ENCODE data around the gene AFAP1. TPM values are rescaled to one million over a fixed set of nuclear protein-coding genes. Genes with fewer than 3 reads are reported as not detected.

Gene AFAP1
- total and polyA plus RNA-seq, 5 donors from 2014 or later, result 1.8 to 5.0 (median 2.2) TPM

GRCh38 chr4:7868892-7869471 lies 70.7 kb downstream of the AFAP1 start:
- Mint-ChIP-seq H3K9me3 (peaks cover 3 to 6% (median 4%) of the 10 kb centered on the region in 7 donors), H3K27me3 (peaks cover 3% of the 10 kb centered on the region), H3K4me1 (peaks cover 15 to 38% (median 29%) of the 10 kb centered on the region in 4 donors), H3K36me3 (peaks cover 12% of the 10 kb centered on the region), H3K4me3 (peak overlapping the region in 3 of 4 donors; percentile 10 to 58 (median 23)), H3K27ac (peak overlapping the region; percentile 26 to 85 (median 53))
- H3K9me3 ChIP-seq (ENCODE audit: control insufficient read depth in 2 of 2, low read length in 2 of 2), result no peaks in the 10 kb centered on the region
- no peaks in the 10 kb centered on the region for H3K27me3 ChIP-seq (ENCODE audit: control insufficient read depth, insufficient read depth, low read length)
- DNase-seq (peak in 2 of 3 donors; percentile 28 to 29), ATAC-seq (ENCODE audit: low read depth in 2 of 2) (no peak)
- no peak overlapping the region for H3K4me3 ChIP-seq (ENCODE audit: low read depth, low read length)
- H3K4me1 ChIP-seq (ENCODE audit: control insufficient read depth, insufficient read depth, low read length, poor library complexity, severe bottlenecking), result peaks cover 9% of the 10 kb centered on the region
- no peaks in the 10 kb centered on the region for H3K36me3 ChIP-seq (ENCODE audit: control insufficient read depth, insufficient read depth, low read length)
- peak overlapping the region; percentile 51 for H3K27ac ChIP-seq (ENCODE audit: insufficient read depth, low read length, poor library complexity, severe bottlenecking)

DNA sequence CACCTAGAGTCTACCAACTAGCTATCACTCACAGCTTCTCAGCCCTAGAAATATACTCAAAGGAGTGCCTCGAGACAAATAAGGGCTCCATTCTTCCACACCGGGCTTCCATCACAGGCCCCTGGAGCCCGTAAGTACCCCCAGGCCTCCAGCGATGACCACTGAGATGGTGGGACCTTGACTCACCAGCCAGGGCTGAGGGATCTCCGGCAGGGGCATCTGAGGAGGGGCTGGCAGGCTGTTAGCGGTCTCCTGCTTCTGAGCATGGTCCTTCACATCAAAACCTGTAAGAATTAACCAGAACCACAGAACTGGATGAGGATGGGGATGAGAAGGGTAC lies 71.3 kb downstream of the AFAP1 start:
- H3K36me3 Mint-ChIP-seq, result peaks cover 18% of the 10 kb centered on the region
- peaks cover 9% of the 10 kb centered on the region for H3K4me1 ChIP-seq (ENCODE audit: control insufficient read depth, insufficient read depth, low read length, poor library complexity, severe bottlenecking)
- H3K27me3 Mint-ChIP-seq, result peaks cover 6% of the 10 kb centered on the region
- no peak for DNase-seq
- peak overlapping the region in 2 of 4 donors; percentile 10 to 23 for H3K4me3 Mint-ChIP-seq
- peak overlapping the region in 2 of 3 donors; percentile 53 to 85 for H3K27ac Mint-ChIP-seq
- H3K4me3 ChIP-seq (ENCODE audit: low read depth, low read length), result no peak overlapping the region
- H3K9me3 ChIP-seq (ENCODE audit: control insufficient read depth in 2 of 2, low read length in 2 of 2), result no peaks in the 10 kb centered on the region
- H3K36me3 ChIP-seq (ENCODE audit: control insufficient read depth, insufficient read depth, low read length), result no peaks in the 10 kb centered on the region
- peak overlapping the region; percentile 51 for H3K27ac ChIP-seq (ENCODE audit: insufficient read depth, low read length, poor library complexity, severe bottlenecking)
- no peaks in the 10 kb centered on the region for H3K27me3 ChIP-seq (ENCODE audit: control insufficient read depth, insufficient read depth, low read length)
- H3K9me3 Mint-ChIP-seq, result peaks cover 3 to 8% (median 5%) of the 10 kb centered on the region in 7 donors
- H3K4me1 Mint-ChIP-seq, result peaks cover 14 to 44% (median 28%) of the 10 kb centered on the region in 4 donors
- no peak for ATAC-seq (ENCODE audit: low read depth in 2 of 2)

GRCh38 chr4:7867701-7868435 lies 71.8 kb downstream of the AFAP1 start:
- H3K27me3 ChIP-seq (ENCODE audit: control insufficient read depth, insufficient read depth, low read length), result no peaks in the 10 kb centered on the region
- Mint-ChIP-seq H3K27ac (peak overlapping the region in 1 of 3 donors; percentile 84), H3K9me3 (peaks cover 3 to 8% (median 5%) of the 10 kb centered on the region in 7 donors), H3K4me3 (peak overlapping the region in 1 of 4 donors; percentile 39), H3K36me3 (peaks cover 20% of the 10 kb centered on the region), H3K4me1 (peaks cover 13 to 44% (median 29%) of the 10 kb centered on the region in 4 donors), H3K27me3 (peaks cover 6% of the 10 kb centered on the region)
- no peaks in the 10 kb centered on the region for H3K36me3 ChIP-seq (ENCODE audit: control insufficient read depth, insufficient read depth, low read length)
- no peak for ATAC-seq (ENCODE audit: low read depth in 2 of 2)
- no peak for DNase-seq
- H3K27ac ChIP-seq (ENCODE audit: insufficient read depth, low read length, poor library complexity, severe bottlenecking), result peak overlapping the region; percentile 6
- H3K4me1 ChIP-seq (ENCODE audit: control insufficient read depth, insufficient read depth, low read length, poor library complexity, severe bottlenecking), result peaks cover 9% of the 10 kb centered on the region
- no peak overlapping the region for H3K4me3 ChIP-seq (ENCODE audit: low read depth, low read length)
- no peaks in the 10 kb centered on the region for H3K9me3 ChIP-seq (ENCODE audit: control insufficient read depth in 2 of 2, low read length in 2 of 2)

- H3K4me3 Mint-ChIP-seq, result peak overlapping the region in 1 of 4 donors; percentile 39
- no peak overlapping the region for H3K27ac Mint-ChIP-seq
- H3K27me3 ChIP-seq (ENCODE audit: control insufficient read depth, insufficient read depth, low read length), result no peaks in the 10 kb centered on the region
- no peaks in the 10 kb centered on the region for H3K9me3 ChIP-seq (ENCODE audit: control insufficient read depth in 2 of 2, low read length in 2 of 2)
- H3K9me3 Mint-ChIP-seq, result peaks cover 3 to 8% (median 5%) of the 10 kb centered on the region in 7 donors
- no peak overlapping the region for H3K4me3 ChIP-seq (ENCODE audit: low read depth, low read length)
- H3K27me3 Mint-ChIP-seq, result peaks cover 6% of the 10 kb centered on the region
- no peak for ATAC-seq (ENCODE audit: low read depth in 2 of 2)
- no peaks in the 10 kb centered on the region for H3K36me3 ChIP-seq (ENCODE audit: control insufficient read depth, insufficient read depth, low read length)
- peaks cover 20% of the 10 kb centered on the region for H3K36me3 Mint-ChIP-seq
- DNase-seq, result no peak
- peaks cover 13 to 44% (median 29%) of the 10 kb centered on the region in 4 donors for H3K4me1 Mint-ChIP-seq
- no peak overlapping the region for H3K27ac ChIP-seq (ENCODE audit: insufficient read depth, low read length, poor library complexity, severe bottlenecking)
- H3K4me1 ChIP-seq (ENCODE audit: control insufficient read depth, insufficient read depth, low read length, poor library complexity, severe bottlenecking), result peaks cover 9% of the 10 kb centered on the region
These were observed 72.5 kb downstream of the AFAP1 start for GRCh38 chr4:7867191-7867590.

GRCh38 chr4:7865533-7865932 lies 74.1 kb downstream of the AFAP1 start:
- H3K36me3 Mint-ChIP-seq, result peaks cover 20% of the 10 kb centered on the region
- Histone ChIP-seq H3K36me3 (ENCODE audit: control insufficient read depth, insufficient read depth, low read length) (no peaks in the 10 kb centered on the region), H3K4me1 (ENCODE audit: control insufficient read depth, insufficient read depth, low read length, poor library complexity, severe bottlenecking) (peaks cover 9% of the 10 kb centered on the region), H3K9me3 (ENCODE audit: control insufficient read depth in 2 of 2, low read length in 2 of 2) (no peaks in the 10 kb centered on the region), H3K27ac (ENCODE audit: insufficient read depth, low read length, poor library complexity, severe bottlenecking) (no peak overlapping the region), H3K27me3 (ENCODE audit: control insufficient read depth, insufficient read depth, low read length) (no peaks in the 10 kb centered on the region), H3K4me3 (ENCODE audit: low read depth, low read length) (no peak overlapping the region)
- DNase-seq (peak in 1 of 3 donors; percentile 26), ATAC-seq (ENCODE audit: low read depth in 2 of 2) (peak in 1 of 2 donors; percentile 17)
- H3K4me1 Mint-ChIP-seq, result peaks cover 13 to 44% (median 27%) of the 10 kb centered on the region in 4 donors
- H3K4me3 Mint-ChIP-seq, result peak overlapping the region in 3 of 4 donors; percentile 49 to 89 (median 72)
- peaks cover 6% of the 10 kb centered on the region for H3K27me3 Mint-ChIP-seq
- H3K27ac Mint-ChIP-seq, result peak overlapping the region in 1 of 3 donors; percentile 2
- peaks cover 3 to 9% (median 5%) of the 10 kb centered on the region in 7 donors for H3K9me3 Mint-ChIP-seq

DNA sequence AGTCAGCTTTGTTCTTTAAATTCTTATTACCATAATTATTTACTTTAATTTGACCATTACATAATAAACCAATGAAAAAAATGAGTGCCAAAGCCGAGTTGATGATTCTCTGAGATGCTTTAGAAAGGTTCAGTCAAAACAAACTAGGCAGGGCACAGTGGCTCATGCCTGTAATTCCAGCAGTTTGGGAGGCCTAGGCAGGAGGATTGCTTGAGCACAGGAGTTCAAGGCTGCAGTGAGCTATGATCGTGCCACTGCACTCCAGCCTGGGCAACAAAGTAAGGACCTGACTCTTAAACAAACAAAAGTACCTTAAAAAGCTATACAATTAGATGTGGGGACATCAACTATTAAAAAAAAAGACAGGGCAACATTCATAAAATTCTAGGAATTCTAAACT lies 75.0 kb downstream of the AFAP1 start:
- no peak for DNase-seq
- peaks cover 3 to 11% (median 5%) of the 10 kb centered on the region in 7 donors for H3K9me3 Mint-ChIP-seq
- H3K27ac Mint-ChIP-seq, result peak overlapping the region in 2 of 3 donors; percentile 91 to 98
- Histone ChIP-seq H3K36me3 (ENCODE audit: control insufficient read depth, insufficient read depth, low read length) (no peaks in the 10 kb centered on the region), H3K27ac (ENCODE audit: insufficient read depth, low read length, poor library complexity, severe bottlenecking) (no peak overlapping the region), H3K4me1 (ENCODE audit: control insufficient read depth, insufficient read depth, low read length, poor library complexity, severe bottlenecking) (peaks cover 9% of the 10 kb centered on the region), H3K9me3 (ENCODE audit: control insufficient read depth in 2 of 2, low read length in 2 of 2) (no peaks in the 10 kb centered on the region), H3K27me3 (ENCODE audit: control insufficient read depth, insufficient read depth, low read length) (no peaks in the 10 kb centered on the region), H3K4me3 (ENCODE audit: low read depth, low read length) (no peak overlapping the region)
- ATAC-seq (ENCODE audit: low read depth in 2 of 2), result no peak
- H3K36me3 Mint-ChIP-seq, result peaks cover 22% of the 10 kb centered on the region
- H3K4me3 Mint-ChIP-seq, result peak overlapping the region; percentile 49 to 89 (median 76)
- H3K4me1 Mint-ChIP-seq, result peaks cover 13 to 44% (median 26%) of the 10 kb centered on the region in 4 donors
- H3K27me3 Mint-ChIP-seq, result peaks cover 6% of the 10 kb centered on the region

DNA sequence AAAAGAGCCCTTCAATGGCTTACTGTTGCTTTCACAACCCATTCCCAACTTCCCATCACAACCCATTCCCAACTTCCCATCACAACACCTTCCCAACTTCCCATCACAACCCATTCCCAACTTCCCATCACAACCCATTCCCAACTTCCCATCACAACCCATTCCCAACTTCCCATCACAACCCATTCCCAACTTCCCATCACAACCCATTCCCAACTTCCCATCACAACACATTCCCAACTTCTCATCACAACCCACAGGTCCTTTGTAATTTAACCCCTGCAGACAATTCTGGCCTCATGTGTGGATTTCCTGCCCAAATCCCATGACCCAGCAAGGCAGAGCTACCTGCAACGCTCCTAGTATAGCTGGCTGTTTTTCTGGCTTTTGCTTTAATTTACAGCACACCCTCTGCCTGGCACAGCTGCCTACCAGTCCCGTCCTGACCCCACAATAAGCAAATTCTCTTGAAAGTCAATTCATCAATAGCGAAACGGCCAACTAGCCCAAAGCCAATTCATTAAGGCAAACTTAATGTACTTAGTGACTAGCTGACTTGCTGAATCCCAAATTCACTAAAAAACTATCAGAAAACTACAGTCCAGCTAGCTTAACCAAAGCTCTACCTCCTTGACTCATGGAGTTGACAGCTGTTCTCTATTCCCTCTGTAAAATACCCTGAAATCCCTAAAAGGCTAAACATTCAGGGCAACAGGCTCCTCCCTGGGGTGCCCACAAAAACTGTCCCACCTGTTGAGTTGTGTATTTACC lies 75.6 kb downstream of the AFAP1 start:
- H3K4me1 Mint-ChIP-seq, result peaks cover 12 to 44% (median 23%) of the 10 kb centered on the region in 4 donors
- Histone ChIP-seq H3K36me3 (ENCODE audit: control insufficient read depth, insufficient read depth, low read length) (no peaks in the 10 kb centered on the region), H3K4me3 (ENCODE audit: low read depth, low read length) (no peak overlapping the region), H3K4me1 (ENCODE audit: control insufficient read depth, insufficient read depth, low read length, poor library complexity, severe bottlenecking) (peaks cover 9% of the 10 kb centered on the region), H3K9me3 (ENCODE audit: control insufficient read depth in 2 of 2, low read length in 2 of 2) (no peaks in the 10 kb centered on the region), H3K27me3 (ENCODE audit: control insufficient read depth, insufficient read depth, low read length) (no peaks in the 10 kb centered on the region), H3K27ac (ENCODE audit: insufficient read depth, low read length, poor library complexity, severe bottlenecking) (no peak overlapping the region)
- peak in 2 of 3 donors; percentile 52 to 81 for DNase-seq
- peaks cover 3 to 11% (median 5%) of the 10 kb centered on the region in 7 donors for H3K9me3 Mint-ChIP-seq
- H3K36me3 Mint-ChIP-seq, result peaks cover 22% of the 10 kb centered on the region
- peak in 1 of 2 donors; percentile 7 for ATAC-seq (ENCODE audit: low read depth in 2 of 2)
- peak overlapping the region; percentile 91 to 98 (median 97) for H3K27ac Mint-ChIP-seq
- H3K4me3 Mint-ChIP-seq, result peak overlapping the region; percentile 64 to 94 (median 88)
- H3K27me3 Mint-ChIP-seq, result peaks cover 6% of the 10 kb centered on the region
